HG03159 (cell line): ENCODE data around the gene PRAMEF12.
"Not testable (repeated sequence)": the region's sequence is repeated elsewhere in the genome, so short reads cannot be mapped to it uniquely, and the experiment has no call there.

Experiments used
- ATAC-seq: cut with Tn5 transposase; IDR thresholded peaks from one replicate; pipeline ENCODE4 v1.9.1; 2021; ENCODE audit warnings: mild to moderate bottlenecking, moderate library complexity; ENCODE audit not compliant: unreplicated experiment

Gene PRAMEF12

DNA sequence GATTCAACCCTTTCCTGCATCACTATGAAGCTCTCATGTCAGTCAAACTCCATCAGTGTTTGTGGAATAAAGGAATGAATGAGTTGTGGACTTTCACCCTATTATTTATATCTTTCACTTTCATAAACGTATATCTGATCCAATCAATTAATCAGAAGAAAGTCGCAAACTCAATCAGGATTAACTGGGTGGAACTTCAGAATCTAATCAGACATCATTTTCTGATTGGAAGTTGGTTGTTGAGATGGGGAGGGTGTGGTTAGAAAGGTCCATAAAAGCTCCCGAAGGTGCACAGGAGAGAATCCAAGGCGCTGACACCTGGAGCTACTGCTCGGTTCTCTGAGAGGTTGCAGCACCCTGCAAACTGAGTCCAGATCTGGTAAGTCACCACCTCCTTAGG lies at the start of gene PRAMEF12:
TSS of gene PRAMEF12 (plus strand) at position 301 of the 400 bp plus-strand sequence. CDS start 1,130 bp downstream, outside the sequence.
- ATAC-seq: no peak

DNA sequence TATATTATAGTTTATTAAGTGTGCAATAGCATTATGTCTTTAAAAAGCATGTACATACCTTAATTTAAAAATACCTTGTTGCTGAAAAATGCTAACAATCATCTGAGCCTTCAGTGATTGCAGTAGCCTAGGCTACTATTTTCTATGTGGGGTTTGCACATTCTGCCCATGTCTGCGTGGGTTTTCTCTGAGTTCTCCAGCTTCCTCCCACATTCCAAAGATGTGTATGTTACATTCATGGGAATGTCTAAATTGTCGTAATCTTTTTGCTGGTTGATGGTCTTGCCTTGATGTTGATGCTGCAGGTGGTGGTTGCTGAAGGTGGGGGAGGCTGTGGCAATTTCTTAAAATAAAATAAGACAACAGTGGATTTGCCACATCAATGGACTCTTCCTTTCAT lies 45.1 kb upstream of the PRAMEF12 start:
- no peak for ATAC-seq

DNA sequence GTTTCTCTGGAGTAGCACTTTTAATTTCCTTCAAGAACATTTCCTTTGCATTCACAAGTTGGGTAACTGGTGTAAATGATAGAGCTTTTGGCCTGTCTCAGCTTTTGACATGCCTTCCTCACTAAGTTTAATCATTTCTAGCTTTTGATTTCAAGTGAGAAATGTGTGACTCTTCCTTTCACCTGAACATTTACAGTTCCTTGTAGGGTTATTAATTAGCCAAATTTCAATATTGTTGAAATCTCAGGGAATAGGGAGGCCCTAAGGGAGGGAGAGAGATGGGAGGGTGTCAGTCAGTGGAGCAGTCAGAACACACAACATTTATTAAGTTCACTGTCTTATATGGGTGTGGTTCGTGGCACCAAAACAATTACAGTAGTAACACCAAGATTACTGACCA lies 43.4 kb upstream of the PRAMEF12 start:
- ATAC-seq: no peak

DNA sequence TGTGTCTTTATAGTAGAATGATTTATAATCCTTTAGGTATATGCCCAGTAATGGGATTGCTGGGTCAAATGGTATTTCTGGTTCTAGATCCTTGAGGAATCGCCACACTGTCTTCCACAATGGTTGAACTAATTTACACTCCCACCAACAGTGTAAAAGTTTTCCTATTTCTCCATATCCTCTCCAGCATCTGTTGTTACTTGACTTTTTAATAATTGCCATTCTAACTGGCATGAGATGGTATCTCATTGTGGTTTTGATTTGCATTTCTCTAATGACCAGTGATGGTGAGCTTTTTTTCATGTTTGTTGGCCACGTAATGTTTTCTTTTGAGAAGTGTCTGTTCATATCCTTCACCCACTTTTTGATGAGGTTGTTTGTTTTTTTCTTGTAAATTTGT lies 42.5 kb upstream of the PRAMEF12 start:
- ATAC-seq: not testable (repeated sequence)

DNA sequence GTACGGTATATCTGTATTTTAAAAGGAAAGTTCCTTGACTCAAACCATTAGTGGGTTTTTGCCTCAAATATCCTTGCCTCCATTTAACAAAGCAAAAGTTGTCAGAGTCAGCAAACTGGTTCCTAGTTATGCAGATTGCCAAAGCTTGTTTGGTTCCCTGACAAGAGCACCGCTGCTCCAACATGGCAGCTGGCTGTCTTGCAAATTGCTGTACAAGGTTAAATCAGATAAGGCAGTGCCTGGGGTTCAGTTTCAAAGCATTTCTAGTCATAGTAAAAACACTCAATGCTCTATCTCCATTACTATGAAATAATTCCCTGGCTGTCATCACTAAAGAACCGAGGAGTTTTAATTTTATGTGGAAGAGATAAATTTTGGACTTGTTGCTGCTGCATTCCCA lies 38.9 kb upstream of the PRAMEF12 start:
- no peak for ATAC-seq

DNA sequence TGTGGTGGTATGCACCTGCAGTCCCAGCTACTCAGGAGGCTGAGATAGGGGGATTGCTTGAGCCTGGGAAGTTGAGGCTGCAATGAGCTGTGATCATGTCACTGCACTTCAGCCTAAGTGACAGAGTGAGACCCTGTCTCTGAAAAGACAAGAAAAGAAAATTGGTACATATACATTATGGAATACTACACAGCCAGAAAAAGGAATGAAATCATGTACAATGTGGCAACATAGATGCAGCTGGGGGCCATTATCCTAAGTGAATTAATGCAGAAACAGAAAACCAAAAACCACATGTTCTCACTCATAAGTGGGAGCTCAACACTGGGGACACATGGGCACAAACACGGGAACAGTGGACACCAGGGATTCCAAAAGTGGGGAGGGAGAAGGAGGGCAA lies 34.6 kb upstream of the PRAMEF12 start:
- no peak for ATAC-seq

DNA sequence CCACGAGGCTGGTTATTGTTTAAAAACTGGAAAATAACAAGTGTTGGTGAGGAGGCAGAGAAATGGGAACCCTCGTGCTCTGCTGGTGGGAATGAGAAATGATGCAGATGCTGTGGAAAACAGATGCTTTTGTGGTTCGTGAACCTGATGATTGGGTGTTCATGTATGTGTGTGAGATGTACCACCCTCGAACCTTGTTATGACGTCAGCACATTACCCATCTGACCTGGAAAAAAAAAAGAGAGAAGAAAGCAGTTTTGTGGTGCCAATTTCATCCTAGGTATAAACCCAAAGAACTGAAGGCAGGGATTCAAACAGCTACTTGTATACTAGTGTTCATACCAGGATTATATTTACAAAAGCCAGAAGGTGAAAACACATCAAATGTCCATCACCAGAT lies 33.9 kb upstream of the PRAMEF12 start:
- no peak for ATAC-seq

DNA sequence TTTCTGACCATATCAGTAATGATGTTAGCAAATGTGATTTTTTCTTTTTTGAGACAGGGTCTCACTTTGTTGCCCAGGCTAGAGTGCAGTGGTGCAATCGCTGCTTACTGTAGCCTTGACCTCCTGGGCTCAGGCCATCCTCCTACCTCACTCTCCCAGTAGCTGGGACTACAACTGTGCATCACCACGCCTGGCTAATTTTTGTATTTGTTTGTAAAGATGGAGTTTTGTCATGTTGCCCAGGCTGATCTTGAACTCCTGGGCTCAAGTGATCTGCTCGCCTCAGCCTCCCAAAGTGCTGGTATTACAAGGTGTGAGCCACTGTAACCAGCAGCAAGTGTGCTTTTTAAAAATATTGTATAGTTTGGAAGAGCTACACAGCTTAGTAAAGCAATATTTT lies 31.6 kb upstream of the PRAMEF12 start:
- ATAC-seq: no peak

DNA sequence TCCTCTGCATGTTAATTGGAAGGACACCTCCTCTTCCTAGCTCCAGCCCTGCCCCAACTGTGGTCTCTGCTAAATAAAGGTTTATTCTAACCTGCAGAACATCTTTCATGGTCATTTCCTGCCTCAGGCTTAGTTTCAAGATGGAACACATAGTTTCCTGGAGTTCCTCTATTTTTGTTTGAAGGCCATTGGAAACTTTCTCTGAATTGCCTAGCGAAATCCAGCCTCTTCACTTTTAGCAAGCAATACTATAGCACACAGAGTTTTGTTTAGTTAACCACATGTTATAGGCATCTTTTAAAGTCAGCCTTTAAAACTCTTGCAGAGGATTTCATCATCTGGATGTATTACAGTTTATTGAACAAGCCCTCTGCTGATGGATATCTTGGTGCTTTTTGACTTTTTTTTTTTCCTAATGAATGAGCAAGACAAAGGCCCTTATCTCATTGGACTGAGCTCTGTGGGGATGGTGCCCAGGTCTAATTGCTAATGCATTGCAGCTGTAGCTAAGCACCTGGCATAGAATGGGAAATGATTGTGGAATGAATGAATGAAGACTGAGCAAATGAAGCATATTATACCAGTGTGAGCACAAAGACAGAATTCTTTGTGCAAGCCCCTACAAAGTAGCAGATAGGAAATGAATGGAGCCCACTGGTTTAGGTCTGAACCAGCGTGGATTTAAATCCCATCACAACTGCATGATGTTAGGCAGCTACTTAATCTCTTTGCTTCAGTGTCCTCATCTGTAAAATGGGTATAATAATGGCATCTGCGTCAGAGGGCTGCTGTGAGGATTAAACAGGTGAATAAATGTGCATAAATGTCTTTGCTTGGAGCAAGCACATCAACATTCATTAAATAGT lies 28.2 kb upstream of the PRAMEF12 start:
- ATAC-seq: no peak

DNA sequence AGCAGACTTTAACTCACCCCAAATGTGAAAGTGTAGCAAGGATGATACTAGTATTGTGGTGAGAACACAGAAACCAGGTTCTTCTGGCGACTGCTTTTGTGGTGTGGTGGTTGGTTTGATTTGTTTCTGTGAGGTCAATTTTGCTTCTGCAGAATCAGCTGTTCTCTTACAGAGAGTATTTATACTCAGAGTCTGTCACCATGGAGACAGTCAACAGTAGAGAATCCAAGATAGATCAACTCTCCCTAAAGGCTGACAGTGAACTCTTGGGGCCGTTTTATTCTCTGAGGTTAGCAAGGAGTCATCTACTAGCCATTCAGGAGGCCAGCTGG lies 27.6 kb upstream of the PRAMEF12 start, which contains the start of gene CFAP107:
TSS of gene CFAP107 (plus strand) at position 209 of the 332 bp plus-strand sequence. CDS start 231 bp downstream, outside the sequence.
- ATAC-seq: no peak

DNA sequence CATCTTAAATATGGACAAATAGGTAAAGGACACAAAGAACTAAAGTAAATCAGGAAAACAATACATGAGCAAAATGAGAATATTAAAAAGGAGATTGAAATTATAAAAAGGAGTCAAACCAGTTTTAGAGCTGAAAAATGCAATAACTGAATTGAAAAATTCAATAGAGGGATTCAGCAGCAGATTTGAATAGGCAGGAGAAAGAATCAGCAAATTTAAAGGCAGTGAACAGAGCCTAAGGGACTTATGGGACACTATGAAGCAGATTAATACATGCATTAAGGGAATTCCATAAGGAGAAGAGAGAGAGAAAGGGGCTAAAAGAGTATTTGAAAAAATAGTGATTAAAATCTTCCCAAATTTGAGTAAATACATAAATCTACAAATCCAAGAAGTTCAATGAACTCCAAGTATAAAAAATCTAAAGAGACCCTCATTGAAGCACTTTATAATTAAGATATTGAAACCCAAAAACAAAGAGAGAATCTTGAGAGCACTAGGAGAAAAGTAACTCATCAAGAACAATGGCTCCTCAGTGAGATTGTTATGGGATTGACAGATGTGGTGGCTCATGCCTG lies 24.7 kb upstream of the PRAMEF12 start:
- ATAC-seq: no peak

DNA sequence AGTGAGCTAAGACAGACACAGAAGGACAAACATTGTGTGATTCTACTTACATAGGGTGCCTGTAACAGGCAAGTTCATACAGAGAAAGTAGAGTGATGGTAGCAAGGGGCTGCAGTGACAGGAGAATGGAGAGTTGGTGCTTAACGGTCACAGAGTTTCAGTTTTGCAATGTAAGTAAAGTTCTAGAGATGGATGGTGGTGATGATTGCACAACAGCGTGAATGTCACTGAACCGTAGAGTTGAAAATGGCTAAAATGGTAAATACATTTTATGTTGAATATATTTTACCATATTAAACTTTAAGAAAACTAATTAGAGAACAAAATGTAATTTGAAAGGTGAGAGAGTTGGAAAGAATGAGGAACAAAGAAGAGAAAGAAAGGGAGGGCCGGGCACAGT lies 18.8 kb upstream of the PRAMEF12 start:
- ATAC-seq: no peak

DNA sequence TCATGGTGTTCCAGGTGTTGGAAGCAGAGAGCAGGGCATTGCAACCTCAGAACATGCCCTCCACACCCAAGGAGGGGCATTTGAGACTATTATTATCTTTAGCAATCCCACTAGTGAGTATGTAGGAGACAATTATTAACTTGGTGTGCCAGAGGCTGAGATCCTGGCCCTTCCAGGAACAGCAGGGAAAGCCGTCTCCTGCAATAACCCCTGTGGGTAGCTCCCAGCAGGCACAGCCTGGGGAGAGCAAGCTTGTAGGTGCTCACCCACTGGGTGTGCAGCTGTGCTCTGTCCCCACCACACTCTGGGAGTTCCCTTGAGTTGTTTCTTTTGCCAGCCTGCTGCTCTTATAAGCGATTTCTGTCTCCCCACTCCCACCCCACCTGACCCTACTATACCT lies 17.3 kb upstream of the PRAMEF12 start:
- no peak for ATAC-seq

DNA sequence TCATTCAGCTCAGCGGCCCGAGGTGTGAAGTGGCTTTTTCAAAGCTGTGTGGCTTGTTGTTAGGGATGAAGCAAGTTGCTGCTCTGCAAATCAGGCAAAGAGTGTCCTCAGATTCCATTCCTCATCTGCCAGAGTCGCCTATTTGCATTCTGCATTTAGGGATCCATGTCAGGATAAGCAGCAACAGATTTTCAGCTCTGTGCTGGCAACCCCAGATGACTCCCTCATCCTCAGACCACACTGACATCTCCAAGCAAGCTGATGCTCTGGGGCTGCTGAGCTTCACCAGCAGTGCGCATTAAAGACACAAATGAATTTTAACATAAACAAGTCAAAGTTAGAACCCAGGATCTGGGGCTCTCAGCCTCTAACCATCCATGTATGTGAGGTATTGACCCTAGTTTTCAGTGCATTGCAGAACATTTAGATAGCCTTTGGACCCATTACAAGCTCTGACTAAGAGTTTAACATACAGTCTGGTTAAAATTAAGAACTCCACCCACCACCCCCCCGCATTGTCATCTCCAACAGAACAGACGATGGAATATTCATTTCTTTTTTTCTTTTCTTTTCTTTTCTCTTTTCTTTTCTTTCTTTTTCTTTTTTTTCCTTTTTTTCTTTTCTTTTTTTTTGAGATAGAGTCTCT lies 16.6 kb upstream of the PRAMEF12 start:
- no peak for ATAC-seq

DNA sequence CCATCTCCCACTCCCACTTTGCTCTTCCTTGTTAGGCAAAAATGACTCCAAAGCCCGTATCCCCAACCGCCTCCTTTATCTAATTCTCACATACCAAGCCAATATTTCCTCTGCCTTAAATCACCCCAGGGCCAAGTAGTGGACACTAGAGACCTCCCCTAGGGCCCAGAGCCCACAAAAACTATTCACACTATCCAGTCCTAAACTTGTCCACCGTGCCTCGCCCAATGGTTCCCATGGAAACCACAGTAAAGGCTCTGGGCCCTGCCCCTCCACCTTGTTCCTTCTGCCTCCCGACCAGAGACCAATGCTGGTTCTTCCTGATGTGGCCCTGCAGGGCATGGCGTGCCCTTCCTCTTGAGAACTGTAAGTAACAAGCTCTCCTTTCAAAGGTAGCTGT lies 15.7 kb upstream of the PRAMEF12 start:
- ATAC-seq: no peak

DNA sequence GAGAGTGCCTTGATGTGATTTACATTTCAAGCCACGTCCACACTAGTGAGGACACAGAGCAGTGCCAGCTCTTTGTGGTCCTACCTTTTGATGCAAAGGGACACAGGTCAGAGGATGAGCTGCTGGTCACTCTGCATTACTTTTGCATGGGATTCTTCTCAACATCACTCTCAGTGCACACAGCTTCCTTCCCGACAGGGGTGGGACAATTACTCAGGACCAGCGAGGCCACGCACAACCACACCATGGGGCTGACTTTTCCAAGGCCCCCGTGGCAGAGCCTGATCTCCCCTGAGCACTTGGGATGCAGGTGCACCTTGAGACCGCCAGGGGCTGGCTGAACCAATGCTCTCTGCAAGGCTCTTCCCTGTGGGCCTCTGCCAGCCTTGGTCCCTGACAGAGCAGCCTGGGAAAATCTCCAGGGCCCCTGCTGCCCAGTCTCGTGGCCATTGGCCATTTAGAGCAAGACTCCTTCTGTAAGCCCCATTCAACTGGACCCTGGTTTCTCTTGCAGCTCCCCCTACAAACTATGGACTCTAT lies 13.2 kb upstream of the PRAMEF12 start:
- ATAC-seq: no peak

DNA sequence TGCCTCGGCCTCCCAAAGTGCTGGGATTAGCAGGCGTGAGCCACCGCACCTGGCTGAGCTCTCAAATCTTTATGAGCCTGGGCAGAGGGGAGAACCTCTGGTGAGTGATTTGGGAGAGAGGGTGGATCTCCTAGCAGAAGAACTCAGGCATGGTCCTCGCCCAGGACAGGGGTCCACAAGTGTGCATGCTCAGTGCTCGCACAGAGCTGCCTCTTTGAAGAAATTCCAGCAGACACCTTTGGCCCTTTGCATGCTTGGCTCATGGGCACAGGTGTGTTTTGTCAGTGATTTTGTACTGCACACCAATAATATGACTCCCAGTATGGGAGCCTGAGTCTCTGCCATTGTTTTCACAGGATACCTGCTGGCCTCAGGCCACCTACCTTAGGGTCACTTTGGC lies 11.8 kb upstream of the PRAMEF12 start:
- ATAC-seq: no peak

DNA sequence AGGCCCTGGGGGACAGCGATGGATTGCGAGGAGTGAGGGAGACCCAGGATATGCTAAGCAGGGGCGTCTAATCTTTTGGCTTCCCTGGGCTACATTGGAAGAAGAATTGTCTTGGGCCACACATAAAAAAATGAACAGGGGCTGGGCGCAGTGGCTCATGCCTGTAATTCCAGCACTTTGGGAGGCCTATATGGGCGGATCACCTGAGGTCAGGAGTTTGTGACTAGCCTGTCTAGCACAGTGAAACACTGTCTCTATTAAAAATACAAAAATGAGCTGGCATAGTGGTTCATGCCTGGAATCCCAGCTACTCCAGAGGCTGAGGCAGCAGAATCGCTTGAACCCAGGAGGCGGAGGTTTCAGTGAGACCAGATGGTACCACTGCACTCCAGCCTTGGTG lies 10.8 kb upstream of the PRAMEF12 start:
- ATAC-seq: no peak

DNA sequence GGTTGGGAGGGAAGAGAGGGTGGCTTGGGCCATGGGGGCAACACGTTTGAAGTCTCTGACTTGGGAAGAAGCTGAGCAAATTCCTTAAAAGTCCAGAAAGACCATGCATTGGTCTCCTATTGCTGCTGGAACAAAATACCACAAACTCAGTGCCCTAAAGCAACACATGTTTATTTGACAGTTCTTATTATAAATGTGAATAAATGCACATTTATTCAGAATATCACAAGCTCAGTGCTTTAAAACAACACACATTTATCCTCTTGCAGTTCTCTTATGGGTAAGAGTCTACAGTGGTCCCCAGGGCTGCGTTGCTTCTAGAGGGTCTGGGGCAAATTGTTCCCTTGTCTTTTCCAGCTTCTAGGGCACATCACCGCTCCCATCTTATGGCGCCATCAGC lies 10.1 kb upstream of the PRAMEF12 start:
- no peak for ATAC-seq

DNA sequence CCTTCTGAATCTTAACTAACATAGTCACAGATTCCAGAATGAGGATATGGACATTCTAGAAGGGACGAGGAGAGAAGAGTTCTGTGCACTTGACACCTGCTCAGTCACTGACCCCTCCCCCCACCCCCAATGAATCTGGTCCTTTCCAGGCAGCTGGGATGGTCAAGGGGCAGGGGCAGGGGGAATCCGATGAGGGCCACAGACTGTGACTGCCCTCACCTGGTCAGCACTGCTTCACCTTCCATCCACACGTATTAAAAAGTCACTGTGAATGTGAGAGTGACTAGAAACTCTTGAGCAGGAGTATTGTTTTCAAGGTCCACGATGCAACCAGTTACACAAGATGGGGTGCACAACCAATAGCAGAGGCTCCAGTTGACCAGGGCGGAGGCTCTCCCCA lies 9.5 kb upstream of the PRAMEF12 start:
- no peak for ATAC-seq

DNA sequence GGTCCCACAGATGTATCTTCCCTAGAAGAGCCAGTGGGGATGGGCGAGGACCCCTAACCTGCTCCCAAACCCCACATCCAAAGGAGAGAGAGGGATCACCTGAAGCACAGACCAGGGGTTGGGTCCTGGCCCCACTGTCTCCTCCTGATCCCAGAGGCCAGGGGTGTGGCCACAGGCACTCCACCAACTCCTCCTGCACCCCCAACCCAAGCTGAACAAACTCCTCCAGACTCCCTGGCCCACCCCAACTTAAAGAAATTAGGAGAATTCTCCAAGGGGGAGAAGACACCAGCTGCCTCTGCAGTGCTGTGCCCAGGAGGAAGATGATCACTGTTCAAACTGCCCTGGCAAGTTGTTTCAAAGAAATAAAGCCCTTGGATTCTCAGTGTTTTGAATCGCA lies 4.5 kb upstream of the PRAMEF12 start:
- no peak for ATAC-seq

DNA sequence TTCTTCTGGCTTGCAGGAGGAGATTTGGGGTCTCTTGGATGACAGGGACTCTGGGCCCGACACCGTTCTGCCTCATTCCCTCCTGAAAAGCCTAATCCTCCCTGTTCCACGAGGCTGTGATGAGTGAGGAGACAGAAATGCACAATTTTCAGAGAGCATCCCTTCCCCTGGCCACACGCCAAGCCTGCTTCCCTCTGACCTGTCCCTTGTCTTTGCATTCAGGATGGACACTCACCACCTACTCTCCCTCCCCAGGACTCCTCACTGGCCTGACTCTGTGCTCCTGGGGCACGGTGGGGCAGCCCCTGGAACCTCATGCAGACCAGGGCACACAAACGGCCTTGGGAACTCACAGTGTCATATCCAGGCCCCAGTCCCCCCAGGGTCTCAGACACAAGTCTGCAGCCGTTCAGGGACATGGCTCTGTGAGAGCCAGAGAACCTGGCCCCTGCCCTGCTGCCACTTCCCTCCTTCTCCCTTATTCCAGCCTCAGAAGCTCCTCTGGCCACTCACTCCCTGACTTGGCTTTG lies 3.5 kb upstream of the PRAMEF12 start:
- no peak for ATAC-seq
